MM.1S (cell line): ENCODE data around the gene CORO1C.

ENCODE experiments used
- DNase-seq: peaks from one replicate; pipeline ENCODE4 v3.0.0-alpha.2; 2015
- H2AFZ ChIP-seq: fragments of 300-600 bp; sonication (generic); 2 replicates; pipeline ENCODE4 v1.6.0; 2016; ENCODE audit warnings: antibody characterized with exemption, low read length
- H3F3A ChIP-seq: fragments of 300-600 bp; sonication (generic); 2 replicates; pipeline ENCODE4 v1.6.1; 2016; ENCODE audit warnings: mild to moderate bottlenecking, antibody characterized with exemption, low read length, moderate library complexity, mixed read lengths; ENCODE audit not compliant: insufficient read depth
- H3K27ac ChIP-seq: fragments of 300-600 bp; sonication (generic); 2 replicates; pipeline ENCODE4 v1.5.1; 2016; ENCODE audit warnings: mild to moderate bottlenecking, low read length
- H3K27me3 ChIP-seq: fragments of 300-600 bp; sonication (generic); replicated peaks from 2 replicates; pipeline ENCODE4 v1.6.0; 2016; ENCODE audit warnings: low read length; ENCODE audit not compliant: insufficient read depth
- H3K36me3 ChIP-seq: fragments of 300-600 bp; sonication (generic); replicated peaks from 2 replicates; pipeline ENCODE4 v1.6.1; 2016; ENCODE audit warnings: mild to moderate bottlenecking, low read length, mixed read lengths; ENCODE audit not compliant: insufficient read depth
- H3K4me1 ChIP-seq: fragments of 300-600 bp; sonication (generic); 2 replicates; pipeline ENCODE4 v1.6.1; 2016; ENCODE audit warnings: low read length, mixed read lengths
- H3K4me2 ChIP-seq: fragments of 300-600 bp; sonication (generic); 2 replicates; pipeline ENCODE4 v1.6.0; 2016; ENCODE audit warnings: low read depth, low read length
- H3K4me3 ChIP-seq: fragments of 300-600 bp; sonication (generic); 2 replicates; pipeline ENCODE4 v1.5.1; 2016; ENCODE audit warnings: low read length, mixed read lengths
- H3K79me2 ChIP-seq: fragments of 300-600 bp; sonication (generic); 2 replicates; pipeline ENCODE4 v1.6.1; 2016; ENCODE audit warnings: mixed run types, low read length, mixed read lengths
- H3K9ac ChIP-seq: fragments of 300-600 bp; sonication (generic); 2 replicates; pipeline ENCODE4 v1.6.1; 2016; ENCODE audit warnings: low read length, mixed read lengths
- H3K9me2 ChIP-seq: fragments of 300-600 bp; sonication (generic); replicated peaks from 2 replicates; pipeline ENCODE4 v1.6.1; 2016; ENCODE audit warnings: mild to moderate bottlenecking, low read length, mixed read lengths; ENCODE audit not compliant: insufficient read depth
- H3K9me3 ChIP-seq: fragments of 300-600 bp; sonication (generic); replicated peaks from 2 replicates; pipeline ENCODE4 v1.6.1; 2016; ENCODE audit warnings: mild to moderate bottlenecking, low read length, mixed read lengths; ENCODE audit not compliant: insufficient read depth
- H4K20me1 ChIP-seq: fragments of 300-600 bp; sonication (generic); 2 replicates; pipeline ENCODE4 v1.6.1; 2016; ENCODE audit warnings: mild to moderate bottlenecking, low read length, moderate library complexity, mixed read lengths; ENCODE audit not compliant: insufficient read depth
- EZH2 ChIP-seq: fragments of 300-600 bp; sonication (generic); optimal IDR thresholded peaks from 2 replicates; pipeline ENCODE3; 2017; ENCODE audit warnings: low read depth, mild to moderate bottlenecking, antibody characterized with exemption, low read length, mixed read lengths
- EZH2phosphoT487 ChIP-seq: fragments of 300-600 bp; sonication (generic); IDR thresholded peaks from 2 replicates; pipeline ENCODE4 v1.6.1; 2018; ENCODE audit warnings: antibody characterized with exemption, low read length
- TF ChIP-seq, protein P1 (sequence below): fragments of 300-600 bp; sonication (generic); IDR thresholded peaks from 2 replicates; pipeline ENCODE4 v1.5.1; 2016; ENCODE audit warnings: antibody characterized with exemption, low read length, mixed read lengths

Gene CORO1C

GRCh38 chr12:108690542-108691174 is 40.7 kb downstream of the CORO1C start:
- Histone ChIP-seq H3K9ac (peak overlapping the region; percentile 72), H3K79me2 (peaks cover 88% of the 10 kb centered on the region), H2AFZ (no peak overlapping the region; the same call in 1 of the 2 replicates), H3K9me3 (no peaks in the 10 kb centered on the region), H3F3A (peaks cover 49% of the 10 kb centered on the region), H3K36me3 (0 out of 2 replicates have a peak, but pooled peaks cover 6% of the 10 kb centered on the region), H3K4me3 (peak overlapping the region; percentile 55), H4K20me1 (no peaks in the 10 kb centered on the region), H3K4me2 (peak overlapping the region; percentile 95), H3K27ac (peak overlapping the region; percentile 94), H3K27me3 (no peaks in the 10 kb centered on the region), H3K4me1 (peaks cover 66% of the 10 kb centered on the region), H3K9me2 (no peaks in the 10 kb centered on the region)
- DNase-seq = no peak
- no peak for TF ChIP-seq EZH2phosphoT487
- no peak for TF ChIP-seq EZH2
- TF ChIP-seq, protein P1, sequence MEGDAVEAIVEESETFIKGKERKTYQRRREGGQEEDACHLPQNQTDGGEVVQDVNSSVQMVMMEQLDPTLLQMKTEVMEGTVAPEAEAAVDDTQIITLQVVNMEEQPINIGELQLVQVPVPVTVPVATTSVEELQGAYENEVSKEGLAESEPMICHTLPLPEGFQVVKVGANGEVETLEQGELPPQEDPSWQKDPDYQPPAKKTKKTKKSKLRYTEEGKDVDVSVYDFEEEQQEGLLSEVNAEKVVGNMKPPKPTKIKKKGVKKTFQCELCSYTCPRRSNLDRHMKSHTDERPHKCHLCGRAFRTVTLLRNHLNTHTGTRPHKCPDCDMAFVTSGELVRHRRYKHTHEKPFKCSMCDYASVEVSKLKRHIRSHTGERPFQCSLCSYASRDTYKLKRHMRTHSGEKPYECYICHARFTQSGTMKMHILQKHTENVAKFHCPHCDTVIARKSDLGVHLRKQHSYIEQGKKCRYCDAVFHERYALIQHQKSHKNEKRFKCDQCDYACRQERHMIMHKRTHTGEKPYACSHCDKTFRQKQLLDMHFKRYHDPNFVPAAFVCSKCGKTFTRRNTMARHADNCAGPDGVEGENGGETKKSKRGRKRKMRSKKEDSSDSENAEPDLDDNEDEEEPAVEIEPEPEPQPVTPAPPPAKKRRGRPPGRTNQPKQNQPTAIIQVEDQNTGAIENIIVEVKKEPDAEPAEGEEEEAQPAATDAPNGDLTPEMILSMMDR = no peak

DNA sequence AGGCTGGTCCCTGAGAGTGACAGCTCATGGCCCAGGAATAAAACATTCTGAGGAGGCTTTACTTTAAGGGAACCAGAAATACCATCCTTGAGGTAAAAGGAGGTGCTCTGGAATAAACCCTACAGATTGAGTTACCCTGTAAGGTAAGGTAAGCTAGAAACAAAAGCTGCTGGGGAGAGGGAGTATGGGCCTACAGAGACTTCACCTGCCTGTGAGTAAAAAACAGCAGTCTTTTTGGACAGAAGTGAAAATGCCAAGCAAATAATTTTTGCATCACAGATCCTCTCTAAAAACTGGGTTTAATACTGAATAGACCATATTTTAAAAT is 41.2 kb downstream of the CORO1C start:
- Histone ChIP-seq H3K4me2 (peak overlapping the region; percentile 95), H3K27me3 (no peaks in the 10 kb centered on the region), H3K79me2 (peaks cover 88% of the 10 kb centered on the region), H3K36me3 (0 out of 2 replicates have a peak, but pooled peaks cover 5% of the 10 kb centered on the region), H3K9me2 (no peaks in the 10 kb centered on the region), H3K27ac (peak overlapping the region; percentile 94), H4K20me1 (no peaks in the 10 kb centered on the region), H3F3A (peaks cover 54% of the 10 kb centered on the region), H3K9me3 (no peaks in the 10 kb centered on the region), H3K9ac (peak overlapping the region; percentile 72), H2AFZ (no peak overlapping the region), H3K4me1 (peaks cover 67% of the 10 kb centered on the region), H3K4me3 (peak overlapping the region; percentile 55)
- no peak for DNase-seq
- TF ChIP-seq, protein P1 = no peak
- TF ChIP-seq EZH2 = no peak
- TF ChIP-seq EZH2phosphoT487 = no peak

GRCh38 chr12:108689314-108690190 is 41.8 kb downstream of the CORO1C start:
- H3K9ac ChIP-seq = peak overlapping the region; percentile 72
- H3K27ac ChIP-seq = peak overlapping the region; percentile 94
- H3F3A ChIP-seq = peaks cover 56% of the 10 kb centered on the region
- no peaks in the 10 kb centered on the region for H3K27me3 ChIP-seq
- peak; percentile 41 for DNase-seq
- no peak overlapping the region for H2AFZ ChIP-seq
- H3K9me2 ChIP-seq = no peaks in the 10 kb centered on the region
- H3K79me2 ChIP-seq = peaks cover 87% of the 10 kb centered on the region
- peaks cover 68% of the 10 kb centered on the region for H3K4me1 ChIP-seq
- no peaks in the 10 kb centered on the region for H3K36me3 ChIP-seq
- peak overlapping the region; percentile 55; the same call in 1 of the 2 replicates for H3K4me3 ChIP-seq
- H3K4me2 ChIP-seq = peak overlapping the region; percentile 95
- no peaks in the 10 kb centered on the region for H3K9me3 ChIP-seq
- no peak for TF ChIP-seq EZH2
- TF ChIP-seq, protein P1 = no peak
- TF ChIP-seq EZH2phosphoT487 = no peak
- no peaks in the 10 kb centered on the region for H4K20me1 ChIP-seq
